ENCODE data around the gene ETFA.

- TF ChIP-seq YY2 (tag by site-specific recombination; IDR thresholded peaks at IDR 0.05) (no peak), PRDM4 (tag by site-specific recombination; IDR thresholded peaks at IDR 0.05) (no peak)
Measured at GRCh38 chr15:76334438-76335306, 23.4 kb upstream of the ETFA start.

All from HEK293 (cell line).